Neutrophil (primary cell): ENCODE data around the gene PPME1.

Experiments used
- H3K27ac ChIP-seq: fragments of 200-600 bp; sonication (generic); 2 replicates; pipeline ENCODE4 v1.5.1; 2016; ENCODE audit warnings: mild to moderate bottlenecking, moderate library complexity
- H3K27me3 ChIP-seq: fragments of 200-600 bp; sonication (generic); 2 replicates; pipeline ENCODE4 v1.6.0; 2016; ENCODE audit warnings: mild to moderate bottlenecking
- H3K36me3 ChIP-seq: fragments of 200-600 bp; sonication (generic); 2 replicates; pipeline ENCODE4 v1.5.1; 2017
- H3K4me1 ChIP-seq, 2 experiments: fragments of 200-600 bp in 1 of 2; sonication (generic) in 1 of 2; 1 replicate in 1 of 2; 2 replicates in 1 of 2; pipeline versions ENCODE4 v1.5.1 to v1.6.1; 2013 to 2016; ENCODE audit warnings: low read depth in 1 of 2, low read length in 1 of 2, mild to moderate bottlenecking in 1 of 2, moderate library complexity in 1 of 2; ENCODE audit not compliant: control insufficient read depth in 1 of 2, insufficient read depth in 1 of 2
- H3K4me3 ChIP-seq, 2 experiments: fragments of 200-600 bp in 1 of 2; sonication (generic) in 1 of 2; 1 replicate in 1 of 2; 2 replicates in 1 of 2; pipeline ENCODE4 v1.5.1; 2013 to 2016; ENCODE audit warnings: low read depth in 1 of 2, low read length in 1 of 2, mild to moderate bottlenecking in 1 of 2, moderate library complexity in 1 of 2
- H3K9me3 ChIP-seq: fragments of 200-600 bp; sonication (generic); 2 replicates; pipeline ENCODE4 v1.5.1; 2016
- TF ChIP-seq, protein P1 (sequence below): fragments of 200-600 bp; sonication (generic); IDR thresholded peaks from 2 replicates; pipeline ENCODE4 v1.5.1; 2016; ENCODE audit warnings: antibody characterized with exemption

The PPME1 gene

GRCh38 chr11:74284466-74284865 lies 113.4 kb downstream of the PPME1 start:
- no peaks in the 10 kb centered on the region for H3K36me3 ChIP-seq
- TF ChIP-seq, protein P1, sequence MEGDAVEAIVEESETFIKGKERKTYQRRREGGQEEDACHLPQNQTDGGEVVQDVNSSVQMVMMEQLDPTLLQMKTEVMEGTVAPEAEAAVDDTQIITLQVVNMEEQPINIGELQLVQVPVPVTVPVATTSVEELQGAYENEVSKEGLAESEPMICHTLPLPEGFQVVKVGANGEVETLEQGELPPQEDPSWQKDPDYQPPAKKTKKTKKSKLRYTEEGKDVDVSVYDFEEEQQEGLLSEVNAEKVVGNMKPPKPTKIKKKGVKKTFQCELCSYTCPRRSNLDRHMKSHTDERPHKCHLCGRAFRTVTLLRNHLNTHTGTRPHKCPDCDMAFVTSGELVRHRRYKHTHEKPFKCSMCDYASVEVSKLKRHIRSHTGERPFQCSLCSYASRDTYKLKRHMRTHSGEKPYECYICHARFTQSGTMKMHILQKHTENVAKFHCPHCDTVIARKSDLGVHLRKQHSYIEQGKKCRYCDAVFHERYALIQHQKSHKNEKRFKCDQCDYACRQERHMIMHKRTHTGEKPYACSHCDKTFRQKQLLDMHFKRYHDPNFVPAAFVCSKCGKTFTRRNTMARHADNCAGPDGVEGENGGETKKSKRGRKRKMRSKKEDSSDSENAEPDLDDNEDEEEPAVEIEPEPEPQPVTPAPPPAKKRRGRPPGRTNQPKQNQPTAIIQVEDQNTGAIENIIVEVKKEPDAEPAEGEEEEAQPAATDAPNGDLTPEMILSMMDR: no peak
- H3K9me3 ChIP-seq: no peaks in the 10 kb centered on the region
- H3K27me3 ChIP-seq: peaks cover 19% of the 10 kb centered on the region
- H3K4me1 ChIP-seq: peaks cover 3 to 5% of the 10 kb centered on the region in 2 experiments
- no peak overlapping the region for H3K4me3 ChIP-seq
- no peak overlapping the region for H3K27ac ChIP-seq

DNA sequence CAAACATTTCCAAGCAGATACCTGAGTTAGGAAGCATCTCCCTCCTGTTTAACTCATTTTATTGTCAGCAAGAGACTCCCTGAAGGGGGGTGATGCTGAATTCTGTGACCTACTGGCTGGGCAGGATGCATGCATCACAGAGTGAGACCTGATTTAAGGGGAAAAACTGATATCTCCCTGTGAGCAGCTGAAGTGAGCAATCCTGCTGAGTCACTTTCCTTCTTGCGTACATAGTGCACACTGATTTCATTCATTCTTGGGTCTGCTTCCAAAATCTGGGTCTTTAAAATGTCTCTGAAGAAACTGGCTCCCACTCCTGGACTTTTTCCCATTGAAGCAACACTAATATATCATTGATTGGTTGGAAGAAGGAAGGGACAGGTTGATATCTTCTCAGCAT lies 117.1 kb downstream of the PPME1 start:
- no peaks in the 10 kb centered on the region for H3K36me3 ChIP-seq
- no peaks in the 10 kb centered on the region for H3K4me1 ChIP-seq
- H3K4me3 ChIP-seq: no peak overlapping the region
- H3K27ac ChIP-seq: no peak overlapping the region
- peaks cover 19% of the 10 kb centered on the region for H3K27me3 ChIP-seq
- no peaks in the 10 kb centered on the region for H3K9me3 ChIP-seq
- TF ChIP-seq, protein P1: no peak

- Histone ChIP-seq H3K36me3 (no peaks in the 10 kb centered on the region), H3K27me3 (peaks cover 19% of the 10 kb centered on the region), H3K4me3 (no peak overlapping the region), H3K27ac (no peak overlapping the region), H3K9me3 (no peaks in the 10 kb centered on the region), H3K4me1 (no peaks in the 10 kb centered on the region)
- TF ChIP-seq, protein P1: no peak
Measured at GRCh38 chr11:74288911-74289310, 117.8 kb downstream of the PPME1 start.

GRCh38 chr11:74297484-74297883 lies 126.4 kb downstream of the PPME1 start:
- H3K9me3 ChIP-seq: no peaks in the 10 kb centered on the region
- H3K27ac ChIP-seq: no peak overlapping the region
- H3K36me3 ChIP-seq: no peaks in the 10 kb centered on the region
- TF ChIP-seq, protein P1: no peak
- H3K4me3 ChIP-seq: no peak overlapping the region
- H3K4me1 ChIP-seq: peaks cover 0 to 4% of the 10 kb centered on the region in 2 experiments
- H3K27me3 ChIP-seq: no peaks in the 10 kb centered on the region

DNA sequence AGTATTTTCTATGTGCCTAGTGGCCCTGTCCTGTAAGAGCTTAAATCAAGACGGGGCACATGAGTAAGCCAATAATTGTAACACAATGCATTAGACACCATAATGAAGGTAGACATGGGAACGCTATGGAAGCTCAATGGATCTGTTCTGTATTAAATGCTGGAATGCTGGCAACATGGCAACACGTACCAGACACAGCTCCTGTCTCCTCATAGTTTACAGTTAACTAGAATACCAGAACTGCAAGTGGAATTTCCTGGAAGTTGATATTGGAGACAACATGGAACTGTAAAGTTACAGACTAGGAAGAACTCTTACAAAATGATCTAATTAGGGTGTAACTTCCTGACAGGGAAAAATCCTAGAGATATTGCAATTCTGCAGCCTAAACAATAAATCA lies 127.9 kb downstream of the PPME1 start:
- no peaks in the 10 kb centered on the region for H3K36me3 ChIP-seq
- no peaks in the 10 kb centered on the region for H3K27me3 ChIP-seq
- H3K9me3 ChIP-seq: no peaks in the 10 kb centered on the region
- TF ChIP-seq, protein P1: no peak
- no peak overlapping the region for H3K27ac ChIP-seq
- no peak overlapping the region for H3K4me3 ChIP-seq
- peaks cover 0 to 4% of the 10 kb centered on the region in 2 experiments for H3K4me1 ChIP-seq
